Measurements from ENCODE around the gene GRM7.

GRM7 gene

GRCh38 chr3:7146529-7146928, 285.6 kb downstream of the GRM7 start:
- no peak for DNase-seq (ENCODE audit: low read depth)

- no peak for DNase-seq (ENCODE audit: low read depth)
Measured at GRCh38 chr3:7158516-7158915, 297.6 kb downstream of the GRM7 start.

- DNase-seq (ENCODE audit: low read depth), result no peak
Measured at GRCh38 chr3:7160689-7161088, 299.8 kb downstream of the GRM7 start.

DNA sequence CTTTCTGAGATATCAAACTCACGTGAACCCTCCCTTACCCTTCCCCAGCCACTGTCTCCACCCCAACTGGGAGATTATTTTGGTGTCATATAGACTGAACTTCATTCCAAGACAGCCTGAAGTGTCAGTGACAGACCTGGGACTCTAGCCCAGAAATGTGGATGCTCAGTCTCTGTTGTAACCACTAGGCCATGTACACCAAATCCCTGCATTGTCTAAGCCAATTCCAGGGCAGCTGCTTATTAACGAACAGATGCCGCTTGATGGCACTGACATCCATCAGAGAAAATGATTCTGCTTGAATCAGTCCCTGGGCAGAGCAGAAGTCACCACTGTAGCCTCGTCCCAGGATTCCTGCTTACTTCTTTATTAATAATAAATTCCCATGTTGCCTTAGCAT, 305.5 kb downstream of the GRM7 start:
- no peak for DNase-seq (ENCODE audit: low read depth)

DNA sequence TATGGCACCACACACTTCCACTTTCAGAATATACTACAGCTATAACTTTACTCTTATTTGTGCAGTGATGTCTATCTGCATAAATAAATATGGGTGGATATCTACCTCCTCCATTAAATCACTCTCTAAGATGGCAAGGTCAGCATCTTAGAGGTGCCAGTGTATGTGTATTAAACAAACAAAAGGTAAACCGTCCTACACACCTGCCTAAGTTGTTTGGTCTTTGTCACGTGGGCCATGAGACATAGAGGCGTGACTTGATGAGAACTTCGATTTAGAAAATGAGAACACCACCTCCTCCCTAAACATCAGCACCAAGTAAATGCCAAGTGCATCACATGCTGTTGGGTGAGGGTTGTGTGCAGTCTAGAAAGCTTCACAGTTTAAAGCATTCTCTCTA, 310.6 kb downstream of the GRM7 start:
- DNase-seq (ENCODE audit: low read depth), result no peak

DNA sequence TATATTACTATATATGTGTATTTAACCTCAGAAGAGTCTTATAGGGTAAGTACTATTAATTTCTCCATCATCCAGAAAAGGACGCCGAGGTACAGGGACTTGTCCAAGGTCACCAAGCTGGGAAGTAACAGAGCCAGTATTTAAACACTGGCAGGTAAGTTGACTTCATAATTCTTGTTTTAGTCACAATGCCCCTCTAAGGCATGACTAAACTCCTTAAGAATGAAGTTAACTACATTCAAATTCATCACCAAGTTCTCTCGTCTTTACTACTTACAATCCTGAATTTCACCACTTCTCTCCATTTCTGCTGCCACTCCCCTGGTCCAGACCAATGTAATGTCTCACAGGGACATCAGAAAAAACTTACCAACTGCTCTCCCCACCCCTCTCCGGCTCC, 312.1 kb downstream of the GRM7 start:
- DNase-seq (ENCODE audit: low read depth), result no peak

GRCh38 chr3:7188551-7188950, 327.6 kb downstream of the GRM7 start:
- DNase-seq (ENCODE audit: low read depth), result no peak

GRCh38 chr3:7190095-7190494, 329.2 kb downstream of the GRM7 start:
- DNase-seq (ENCODE audit: low read depth), result no peak

- no peak for DNase-seq (ENCODE audit: low read depth)
Measured at GRCh38 chr3:7193269-7193668, 332.4 kb downstream of the GRM7 start.

DNA sequence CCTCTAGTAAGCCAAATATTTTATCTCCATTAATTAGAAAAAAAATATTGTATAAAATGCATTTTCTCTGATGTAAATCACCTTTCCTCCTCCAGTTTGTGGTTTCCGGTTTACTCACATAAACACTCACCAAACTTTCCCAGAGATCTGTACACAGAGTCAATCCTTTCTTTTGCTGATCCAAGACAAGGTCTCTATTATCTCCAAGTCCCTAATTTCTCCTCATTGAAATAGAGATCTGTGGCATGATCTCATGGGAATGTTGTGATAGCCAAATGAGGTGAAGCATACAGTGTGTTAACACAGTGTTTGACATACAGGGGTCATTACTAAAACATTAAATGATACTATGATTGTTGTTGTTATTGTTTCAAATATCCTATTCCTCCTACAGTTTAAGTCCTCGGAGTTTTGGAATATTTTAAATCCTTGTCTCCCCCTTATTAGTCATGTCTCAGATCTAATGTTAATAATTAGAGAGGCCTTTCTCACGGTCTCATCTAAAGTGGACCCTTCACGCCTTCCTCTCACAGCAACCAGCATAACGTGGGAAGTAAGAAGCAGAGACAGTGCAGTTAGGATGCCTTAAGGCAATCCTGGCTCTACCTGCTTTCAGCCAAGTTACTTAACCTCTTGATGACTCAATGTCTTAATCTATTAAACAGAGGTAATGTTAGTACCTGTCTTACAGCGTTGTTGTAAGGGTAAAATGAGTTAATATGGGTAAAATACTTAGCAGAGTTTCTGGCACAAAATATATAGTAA, 333.3 kb downstream of the GRM7 start:
- no peak for DNase-seq (ENCODE audit: low read depth)

- no peak for DNase-seq (ENCODE audit: low read depth)
Measured at GRCh38 chr3:7195934-7196333, 335.0 kb downstream of the GRM7 start.

DNA sequence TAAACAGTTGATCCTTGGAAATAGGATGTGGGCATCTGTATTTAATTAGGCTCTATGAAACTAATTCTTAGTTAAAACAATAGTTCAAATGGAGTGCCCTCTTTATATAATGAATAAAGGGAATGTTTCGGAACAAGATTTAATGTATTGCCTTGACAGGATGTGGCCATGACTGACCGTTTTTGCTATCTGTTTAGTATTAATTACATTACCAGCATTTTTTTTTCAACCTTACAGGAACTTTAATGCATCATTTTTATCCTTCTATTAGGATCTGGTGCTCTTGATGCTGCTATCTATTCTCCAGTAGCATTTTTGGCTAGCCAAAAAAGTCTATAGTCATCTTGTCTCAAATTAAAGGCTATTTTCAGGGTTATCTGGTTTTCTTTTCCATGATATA, 340.9 kb downstream of the GRM7 start:
- no peak for DNase-seq (ENCODE audit: low read depth)

GRCh38 chr3:7203969-7204847, 343.3 kb downstream of the GRM7 start:
- no peak for DNase-seq (ENCODE audit: low read depth)

- no peak for DNase-seq (ENCODE audit: low read depth)
Measured at GRCh38 chr3:7204848-7205156, 343.9 kb downstream of the GRM7 start.

GRCh38 chr3:7205535-7205934, 344.6 kb downstream of the GRM7 start:
- DNase-seq (ENCODE audit: low read depth), result no peak

DNA sequence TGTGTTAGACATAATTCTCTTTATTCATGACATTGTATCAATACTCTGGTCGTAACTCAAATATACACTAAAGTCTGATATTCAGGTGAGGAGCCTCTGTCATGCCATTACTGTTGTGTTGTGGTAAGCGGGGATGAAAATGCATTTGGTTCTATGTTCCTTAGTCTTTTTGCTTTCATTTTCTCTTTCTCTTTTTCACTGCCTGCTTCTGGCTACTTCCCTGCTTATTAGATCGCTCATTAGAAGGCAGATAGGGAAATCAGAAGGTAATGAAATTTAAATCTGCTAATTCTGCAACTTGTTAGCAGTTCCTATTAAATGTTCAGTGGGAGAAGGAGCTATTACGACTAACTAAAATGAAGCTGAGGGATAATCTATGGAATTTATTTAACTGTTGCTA, 345.0 kb downstream of the GRM7 start:
- DNase-seq (ENCODE audit: low read depth), result no peak

GRCh38 chr3:7207125-7207524, 346.2 kb downstream of the GRM7 start:
- DNase-seq (ENCODE audit: low read depth), result no peak

- no peak for DNase-seq (ENCODE audit: low read depth)
Measured at GRCh38 chr3:7207928-7208327, 347.0 kb downstream of the GRM7 start.

DNA sequence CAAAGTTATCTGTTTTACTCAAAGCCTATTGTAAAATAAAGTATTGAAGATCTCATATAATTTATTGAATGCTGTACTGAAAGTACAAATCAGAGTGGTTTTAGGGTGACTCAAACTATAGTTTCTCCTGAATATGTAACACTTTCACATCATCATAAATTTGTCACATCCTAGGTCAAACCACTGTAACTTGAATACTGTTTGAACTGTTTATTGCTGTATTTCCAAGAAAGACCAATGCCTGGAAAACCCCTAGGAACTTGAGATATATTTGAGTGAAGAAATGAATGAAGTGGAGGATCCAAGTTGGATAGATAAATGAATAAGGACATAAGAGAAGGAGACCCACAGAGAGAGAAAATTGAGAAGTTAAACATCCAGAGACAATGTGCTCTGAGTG, 348.2 kb downstream of the GRM7 start:
- no peak for DNase-seq (ENCODE audit: low read depth)

DNA sequence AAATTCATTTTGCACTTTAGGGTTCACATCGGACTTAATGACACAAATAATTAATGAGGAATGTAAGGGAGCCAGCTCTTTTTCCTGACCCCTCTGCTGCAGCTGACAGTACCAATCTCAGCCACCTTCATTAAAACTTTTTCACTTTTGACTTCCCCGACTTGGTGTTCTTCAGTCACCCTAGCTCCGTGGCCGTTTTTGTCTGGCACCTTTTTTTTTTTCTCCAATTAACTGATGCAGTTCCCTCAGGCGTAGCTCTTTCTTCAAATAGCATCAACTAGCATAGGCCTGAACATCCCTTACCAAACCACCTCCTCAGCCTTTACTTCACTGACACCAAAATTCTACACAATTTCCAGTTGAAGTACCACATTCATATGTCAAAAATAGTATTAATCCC, 350.8 kb downstream of the GRM7 start:
- no peak for DNase-seq (ENCODE audit: low read depth)

GRCh38 chr3:7215706-7216105, 354.8 kb downstream of the GRM7 start:
- no peak for DNase-seq (ENCODE audit: low read depth)

- no peak for DNase-seq (ENCODE audit: low read depth)
Measured at GRCh38 chr3:7226393-7226792, 365.5 kb downstream of the GRM7 start.

DNA sequence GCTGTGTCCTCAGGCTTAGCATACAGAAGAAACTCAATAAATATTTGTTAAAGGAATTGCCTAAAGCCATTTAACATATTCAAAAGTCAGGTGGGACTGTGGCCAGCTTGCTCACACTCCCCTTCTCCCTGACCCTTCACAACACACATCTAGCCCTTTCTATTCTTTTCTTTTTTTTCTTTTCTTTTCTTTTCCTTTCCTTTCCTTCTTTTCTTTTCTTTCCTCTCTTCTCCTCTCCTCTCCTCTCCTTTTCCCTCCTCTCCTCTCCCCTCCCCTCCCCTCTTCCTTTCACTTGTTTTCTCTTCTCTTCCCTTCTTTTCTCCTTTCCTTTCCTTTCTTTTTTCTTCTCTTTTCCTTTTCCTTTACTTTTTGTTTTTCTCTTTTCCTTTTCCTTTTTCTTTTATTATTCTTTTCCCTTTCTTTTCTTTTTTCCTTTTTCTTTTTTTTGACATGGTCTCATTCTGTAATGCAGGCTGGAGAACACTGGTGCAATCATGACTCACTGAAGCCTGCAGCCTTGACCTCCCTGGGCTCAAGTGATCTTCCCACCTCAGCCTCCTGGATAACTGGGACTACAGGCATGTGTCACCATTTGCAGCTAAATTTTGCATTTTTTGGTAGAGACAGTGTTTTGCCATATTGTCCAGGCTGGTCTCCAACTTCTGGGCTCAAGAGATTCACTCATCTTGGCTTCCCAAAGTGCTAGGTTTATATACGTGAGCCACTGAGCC, 377.8 kb downstream of the GRM7 start:
- DNase-seq (ENCODE audit: low read depth), result no peak
